SW 1271 (cell line): Measurements from ENCODE around the gene RNASE12.
"Not testable (repeated sequence)": the region's sequence is repeated elsewhere in the genome, so short reads cannot be mapped to it uniquely, and the experiment has no call there.

Experiments used
- DNase-seq, 2 experiments: peaks; one replicate each; lab custom pipeline; 2025; lab: John Stamatoyannopoulos, UW

RNASE12 gene

GRCh38 chr14:20591235-20591634 lies at the start of gene RNASE12:
TSS of gene RNASE12 (minus strand) at chr14:20591376. CDS start at chr14:20590723, 653 bp downstream.
- no peak for DNase-seq

DNA sequence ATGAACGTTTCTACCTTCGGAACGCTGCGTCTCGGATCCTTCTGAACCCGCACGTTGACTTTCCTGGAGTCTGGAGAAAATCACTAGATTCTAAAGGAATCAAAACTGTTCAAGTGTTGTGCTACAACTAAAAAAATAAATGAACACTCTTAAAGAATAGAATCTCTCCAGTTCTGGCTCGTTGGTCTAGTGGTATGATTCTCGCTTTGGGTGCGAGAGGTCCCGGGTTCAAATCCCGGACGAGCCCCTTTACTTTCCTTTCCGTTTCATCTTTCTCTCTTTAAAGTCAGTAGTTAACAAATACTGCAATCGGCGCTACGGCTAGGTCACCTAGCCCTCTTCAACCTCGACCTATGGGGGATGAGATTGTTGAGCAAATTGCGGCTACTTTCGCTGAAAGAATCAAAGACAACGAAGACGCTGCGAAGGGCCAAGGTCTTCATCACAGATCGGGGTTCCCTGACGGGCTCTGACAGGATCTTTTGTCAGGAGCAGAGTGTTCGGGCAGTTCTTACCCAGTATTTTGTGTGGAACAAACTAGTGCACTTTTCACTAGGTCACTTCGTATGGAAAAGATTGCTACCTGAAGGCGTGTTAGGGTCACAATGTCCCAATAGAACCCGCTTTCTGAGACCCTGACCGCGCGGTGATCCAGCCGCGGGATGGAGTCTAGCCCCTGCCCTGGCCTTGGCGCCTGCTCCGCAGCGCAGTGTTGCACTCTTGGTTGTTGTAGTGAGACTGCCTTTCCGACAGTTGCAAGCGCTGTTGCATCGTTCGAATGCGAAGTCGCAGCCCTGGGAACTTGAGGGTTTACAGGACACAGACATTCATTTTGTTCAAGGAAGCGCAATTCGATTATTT lies 41.9 kb upstream of the RNASE12 start:
- peak; percentile 89 to 94 for DNase-seq

DNA sequence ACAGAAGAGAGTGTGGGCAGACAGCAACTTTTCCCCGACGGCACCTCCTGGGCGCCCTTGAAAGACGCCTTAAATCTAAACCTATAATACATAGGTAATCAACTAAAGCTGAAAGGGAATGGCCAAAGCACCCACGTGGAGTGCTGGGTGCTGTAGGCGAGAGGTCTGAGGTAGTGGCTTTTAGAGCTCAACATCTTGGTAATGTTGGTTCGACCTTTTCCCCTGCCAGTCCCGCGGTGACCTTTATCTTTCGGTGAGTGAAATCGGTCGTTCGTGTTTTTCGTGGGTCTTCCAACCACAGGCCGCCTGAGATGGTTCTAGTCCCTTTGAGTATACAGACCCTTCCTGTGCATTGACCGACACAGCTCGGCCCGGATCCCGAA lies 41.3 kb upstream of the RNASE12 start:
- DNase-seq = no peak

GRCh38 chr14:20631880-20632389 lies 40.8 kb upstream of the RNASE12 start:
- no peak for DNase-seq

DNA sequence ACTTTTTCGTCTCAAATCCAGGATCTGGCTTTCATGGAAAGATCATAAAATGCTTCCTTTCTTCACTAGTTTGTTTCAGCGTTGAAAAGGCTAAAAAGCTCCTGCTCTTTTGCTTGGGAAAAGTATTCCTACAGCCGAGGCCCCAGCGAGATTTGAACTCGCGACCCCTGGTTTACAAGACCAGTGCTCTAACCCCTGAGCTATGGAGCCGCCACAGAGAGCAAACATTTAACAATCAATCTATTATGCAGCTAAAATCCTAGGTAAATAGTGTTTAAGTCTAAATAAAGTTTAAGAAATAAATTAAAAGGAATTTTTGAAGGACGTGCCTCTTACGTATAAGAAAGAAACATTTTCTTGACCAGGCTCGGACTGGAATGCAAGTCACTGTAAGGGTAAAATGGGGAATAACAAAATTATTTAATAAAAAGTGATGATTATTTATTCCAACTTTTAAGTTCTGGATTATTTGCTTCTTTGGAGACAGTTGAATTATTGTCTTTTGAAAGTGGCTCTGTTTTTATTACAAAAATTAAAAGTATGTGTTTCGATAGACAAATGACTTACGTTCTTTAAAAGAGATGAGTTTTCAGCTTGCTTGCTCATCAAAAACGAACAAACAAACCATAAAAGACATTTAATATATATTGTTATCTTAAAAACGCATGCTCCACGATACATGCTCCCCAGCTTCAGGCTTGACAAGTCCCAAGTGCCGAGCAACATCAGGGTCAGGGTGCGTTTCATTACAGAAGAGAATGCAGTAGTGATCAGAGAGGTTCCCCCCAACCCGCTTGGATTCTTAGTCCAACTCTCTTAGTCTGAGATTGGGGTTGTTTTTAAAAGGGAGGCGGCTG lies 40.1 kb upstream of the RNASE12 start:
- DNase-seq = peak; percentile 16 to 74

DNA sequence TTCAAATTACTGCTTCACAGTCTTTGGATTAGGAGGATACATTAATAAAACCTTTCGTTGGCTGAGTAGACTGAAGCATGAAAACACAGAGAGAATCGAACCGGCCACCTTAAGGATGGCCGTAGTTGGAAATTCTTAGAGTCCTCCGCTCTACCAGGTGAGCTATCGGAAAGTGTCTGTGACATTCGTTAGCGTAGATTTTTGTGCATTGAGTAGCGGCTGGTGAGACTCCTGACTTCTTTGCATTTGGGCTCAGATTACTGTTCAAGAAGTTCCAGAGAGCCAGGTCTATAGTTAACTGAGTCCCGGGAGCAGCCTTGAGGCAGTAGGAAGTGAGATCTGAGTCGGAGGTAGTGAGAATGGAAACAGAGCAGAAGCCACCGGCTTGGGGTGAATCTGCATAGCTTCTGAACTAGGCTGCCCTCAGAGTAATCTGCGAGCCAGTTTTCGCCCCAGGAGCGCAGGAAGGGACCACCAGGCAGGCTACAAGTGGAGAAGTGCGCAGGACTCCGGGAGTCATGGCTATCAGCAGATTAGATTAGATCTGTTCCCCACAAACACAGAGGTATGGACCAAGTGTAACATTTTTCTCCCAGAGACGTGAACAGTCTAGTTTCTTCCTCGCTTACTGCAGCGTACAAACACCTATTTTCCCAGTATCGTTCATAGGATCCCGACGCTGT lies 39.3 kb upstream of the RNASE12 start:
- peak; percentile 75 to 87 for DNase-seq

DNA sequence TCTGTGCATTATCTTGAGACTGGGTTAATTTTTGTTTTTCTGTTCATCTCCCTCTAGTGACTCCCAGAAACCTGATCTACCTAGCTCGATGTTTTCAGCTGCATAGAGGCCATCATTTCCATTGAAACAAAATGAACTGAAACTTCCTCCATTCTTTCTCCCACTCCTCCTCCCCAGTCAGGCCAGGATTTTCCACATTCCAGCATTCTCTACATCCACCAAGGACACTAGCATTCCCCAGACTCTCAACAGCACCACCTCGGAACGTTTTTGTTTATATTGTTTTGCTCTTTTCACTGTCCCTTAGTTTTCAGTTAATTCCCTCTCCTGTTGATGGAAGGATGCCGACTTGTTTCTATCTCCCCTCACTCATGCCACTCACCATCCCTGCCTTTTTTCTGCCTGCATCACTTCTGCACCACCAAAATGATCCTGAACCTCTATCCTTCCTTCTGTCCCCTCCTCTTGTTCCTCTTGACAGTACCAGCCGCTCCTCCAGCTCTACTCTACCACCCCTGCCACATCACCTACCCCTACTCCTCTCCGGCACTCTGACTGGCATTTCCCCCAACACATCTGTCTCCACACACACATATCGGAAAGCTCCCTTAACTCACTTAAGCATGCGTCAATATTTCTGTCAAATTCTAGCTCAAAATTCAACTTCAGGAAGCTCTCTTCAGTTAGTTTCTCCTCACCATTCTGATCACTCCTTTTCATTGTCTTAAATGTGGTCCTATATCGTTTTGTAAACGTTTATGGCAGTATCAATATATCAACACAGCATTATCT lies 37.1 kb upstream of the RNASE12 start:
- no peak for DNase-seq

GRCh38 chr14:20627346-20628027 lies 36.3 kb upstream of the RNASE12 start:
- no peak for DNase-seq

- DNase-seq = no peak
Observed at GRCh38 chr14:20626274-20626673, 35.1 kb upstream of the RNASE12 start.

- DNase-seq = peak; percentile 44 to 69
Observed at GRCh38 chr14:20624495-20625070, 33.4 kb upstream of the RNASE12 start.

DNA sequence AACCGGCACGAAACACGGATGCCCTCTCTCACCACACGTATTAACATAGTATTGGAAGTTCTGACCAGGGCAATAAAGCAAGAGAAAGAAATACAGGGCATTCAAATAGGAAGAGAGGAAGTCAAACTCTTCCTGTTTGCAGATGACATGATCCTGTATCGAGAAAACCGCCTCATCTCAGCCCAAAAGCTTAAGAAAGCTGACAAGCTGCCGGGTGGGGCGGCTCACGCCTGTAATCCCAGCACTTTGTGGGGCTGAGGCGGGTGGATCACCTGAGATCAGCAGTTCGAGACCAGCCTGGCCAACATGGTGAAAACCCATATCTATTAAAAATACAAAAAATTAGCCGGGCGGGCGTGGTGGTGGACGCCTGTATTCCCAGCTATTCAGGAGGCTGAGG lies 32.6 kb upstream of the RNASE12 start:
- DNase-seq = no peak

DNA sequence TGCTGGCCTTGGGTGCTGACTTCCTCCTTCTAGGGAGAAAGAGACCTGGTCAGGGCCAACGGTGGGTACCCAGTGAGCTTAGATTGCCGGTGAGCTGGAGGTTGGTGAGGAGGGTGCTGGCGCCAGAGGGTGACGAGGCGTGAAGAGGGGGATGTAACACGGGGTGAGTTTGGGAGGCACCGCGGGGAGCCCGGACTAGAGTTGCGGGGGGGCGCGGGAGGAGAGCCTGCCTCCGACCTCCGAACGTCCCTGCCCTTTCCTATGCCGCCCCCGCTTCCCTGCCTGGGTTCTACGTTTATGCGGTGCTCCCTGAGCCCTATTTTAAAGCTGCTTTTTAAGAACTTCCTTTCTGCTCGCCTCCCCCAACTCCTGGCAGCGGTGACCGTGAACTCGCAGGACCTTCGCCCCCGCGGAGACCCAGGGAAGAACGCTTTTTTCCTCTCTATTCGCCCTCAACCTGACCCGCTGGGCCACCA lies 31.7 kb upstream of the RNASE12 start:
- DNase-seq = no peak

DNA sequence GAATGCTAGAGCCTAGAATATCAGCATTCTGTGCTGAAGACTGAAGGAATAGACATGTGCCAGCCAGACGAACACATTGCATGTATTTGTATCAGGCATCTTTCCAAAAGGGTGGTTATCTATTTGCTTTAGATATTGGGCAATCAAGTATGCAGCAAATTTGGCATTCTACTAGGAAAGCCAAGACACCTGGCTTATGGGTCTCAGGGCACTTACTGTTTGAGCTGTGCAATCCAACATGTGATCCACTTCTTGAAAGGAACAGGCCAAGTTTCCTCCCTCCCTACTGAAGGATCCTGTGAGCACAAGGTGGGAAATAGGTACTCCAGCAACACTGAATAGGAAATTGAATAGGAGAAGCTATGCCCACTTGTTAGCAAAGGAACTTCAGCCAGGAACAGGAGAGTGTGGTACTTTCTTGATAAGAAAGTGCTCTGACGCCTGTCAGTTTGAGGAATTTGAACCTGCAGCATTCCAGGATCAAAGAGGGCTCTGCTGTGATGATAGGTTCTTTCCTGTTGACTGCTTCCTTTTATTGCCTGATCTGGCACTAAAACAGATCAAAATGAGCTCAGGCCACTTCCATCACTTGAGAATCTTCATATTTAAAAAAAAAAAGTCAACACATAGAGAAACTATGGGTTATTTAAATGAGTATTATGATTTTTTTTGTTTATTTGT lies 29.8 kb upstream of the RNASE12 start:
- no peak for DNase-seq

DNA sequence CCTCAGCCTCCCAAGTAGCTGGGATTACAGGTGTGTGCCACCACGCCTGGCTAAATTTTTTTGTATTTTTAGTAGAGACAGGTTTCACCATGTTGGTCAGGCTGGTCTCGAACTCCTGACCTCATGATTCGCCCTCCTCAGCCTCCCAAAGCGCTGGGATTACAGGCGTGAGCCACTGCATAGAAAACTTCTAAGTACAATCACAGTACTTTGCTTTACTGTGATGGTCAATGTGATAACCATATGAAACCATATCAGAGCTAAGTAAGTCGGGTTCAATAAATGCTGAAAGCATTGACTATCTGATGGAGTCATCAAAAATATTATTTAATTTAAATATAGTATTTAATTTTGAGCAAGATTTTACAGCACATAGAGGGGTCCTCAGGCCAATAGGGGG lies 28.5 kb upstream of the RNASE12 start:
- DNase-seq = not testable (repeated sequence)

- no peak for DNase-seq
Observed at GRCh38 chr14:20618271-20618749, 27.1 kb upstream of the RNASE12 start.

- DNase-seq = no peak
Observed at GRCh38 chr14:20617138-20618003, 26.2 kb upstream of the RNASE12 start.

DNA sequence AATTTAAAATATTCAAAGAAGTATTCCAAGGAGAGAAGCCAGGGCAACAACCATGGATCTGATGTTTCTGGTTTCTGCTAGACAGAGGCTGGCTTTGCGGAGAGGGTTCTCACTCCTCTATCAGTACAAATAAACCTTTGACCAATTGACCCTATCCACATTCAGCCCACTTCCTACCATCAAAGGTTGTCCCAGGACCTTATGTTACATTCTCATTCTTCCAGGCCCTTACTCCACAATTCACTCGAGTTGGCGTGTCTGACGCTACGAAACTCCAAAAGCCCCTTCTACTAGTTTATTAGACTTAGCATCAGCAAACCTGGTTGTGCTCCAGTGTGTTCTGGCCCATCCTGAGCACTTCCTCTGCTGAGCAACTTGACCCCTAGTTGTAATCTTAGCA lies 24.8 kb upstream of the RNASE12 start:
- DNase-seq = no peak

DNA sequence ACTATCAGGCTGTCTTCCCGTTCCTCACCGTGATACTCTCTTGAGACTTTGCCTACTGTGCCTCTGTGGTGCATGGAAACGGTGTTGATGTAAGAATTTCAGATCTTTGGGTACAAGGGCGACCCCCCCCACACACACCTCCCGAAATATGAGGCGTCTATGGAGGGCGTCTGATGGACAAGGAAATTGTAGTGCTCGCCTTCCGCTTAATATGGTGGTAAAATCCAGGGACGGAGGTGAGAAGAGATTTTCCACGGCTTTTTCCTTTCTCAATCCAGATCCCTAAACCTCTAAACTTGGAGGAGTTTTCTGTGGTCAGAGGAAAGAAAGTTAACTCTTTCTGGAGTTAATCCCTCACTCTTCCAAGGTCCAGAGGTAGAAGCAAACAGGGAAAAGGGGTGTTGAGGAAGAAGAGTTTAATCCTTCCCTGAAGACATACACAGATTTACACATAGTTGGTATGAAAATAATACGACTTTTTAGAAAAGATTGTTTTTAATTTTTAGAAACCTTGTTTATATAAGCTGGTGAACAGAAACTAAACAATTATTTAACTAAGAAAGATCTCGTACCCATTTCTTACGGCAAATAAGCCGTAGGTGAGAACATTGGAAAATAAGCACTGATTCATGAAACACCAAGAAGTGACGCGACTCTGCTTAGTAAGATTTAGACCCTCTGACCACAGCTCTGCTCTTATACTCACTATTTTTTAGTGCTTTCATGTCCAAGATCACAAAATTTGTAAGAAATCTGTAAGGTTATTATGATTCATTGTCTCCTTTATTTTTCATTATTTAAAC lies 23.1 kb upstream of the RNASE12 start:
- DNase-seq = peak; percentile 72 to 93
